Peyer's patch (tissue), 4 donors: ENCODE data around the gene CMTM7.

Source experiments
- POLR2A ChIP-seq, 2 donors: fragments of 450-650 bp; IDR thresholded peaks; one replicate each; pipeline ENCODE4 v1.5.1; 2017; ENCODE audit warnings: antibody characterized with exemption in 2 of 2, mild to moderate bottlenecking in 2 of 2, moderate library complexity in 2 of 2
- TF ChIP-seq, protein P1 (sequence below), 6 experiments: fragments of 450-650 bp in 4 of 6; fragments of 200-600 bp in 2 of 6; sonication (generic) in 1 of 6; IDR thresholded peaks; one replicate each; pipeline ENCODE4 v1.5.1; 2017 to 2019; ENCODE audit warnings: antibody characterized with exemption in 6 of 6, mild to moderate bottlenecking in 3 of 6, moderate library complexity in 1 of 6

DNA sequence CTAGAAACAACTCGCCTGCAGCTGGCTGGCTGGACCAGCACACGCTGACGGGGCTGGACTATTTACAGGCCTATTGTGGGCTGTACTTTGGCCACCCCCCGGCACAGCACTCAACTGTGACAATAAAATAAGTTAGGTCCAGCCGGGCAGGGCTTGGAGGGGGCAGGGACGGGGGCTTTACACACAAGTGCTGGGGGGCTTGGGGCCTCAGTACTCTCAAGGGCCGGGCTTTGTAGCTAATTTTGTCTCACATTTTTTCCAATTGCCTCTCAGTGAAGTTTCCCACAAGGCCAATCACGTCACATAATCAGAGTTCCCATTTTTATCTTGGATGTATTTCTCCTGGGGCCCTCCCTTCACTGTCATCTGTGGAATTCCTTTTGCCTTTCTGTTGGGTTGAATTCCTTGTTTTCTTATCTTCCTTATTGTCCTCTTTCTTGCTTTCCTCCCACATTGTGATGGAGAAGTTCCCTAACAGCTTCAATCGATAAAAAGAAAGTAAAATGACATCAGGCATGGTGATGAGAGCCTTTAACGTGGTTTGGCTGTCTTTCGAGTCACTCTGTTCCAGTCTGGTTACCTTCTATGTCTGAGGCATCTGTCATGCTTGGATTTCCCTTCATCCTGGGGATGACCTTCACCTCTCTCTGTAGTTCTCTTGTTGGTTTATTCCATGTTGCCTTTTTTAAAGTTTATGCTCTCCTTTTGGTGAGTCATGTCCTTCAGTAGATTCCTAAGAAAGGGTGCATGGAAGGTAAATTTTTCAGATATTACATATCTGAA is 44.1 kb upstream of the CMTM7 start:
- TF ChIP-seq, protein P1, sequence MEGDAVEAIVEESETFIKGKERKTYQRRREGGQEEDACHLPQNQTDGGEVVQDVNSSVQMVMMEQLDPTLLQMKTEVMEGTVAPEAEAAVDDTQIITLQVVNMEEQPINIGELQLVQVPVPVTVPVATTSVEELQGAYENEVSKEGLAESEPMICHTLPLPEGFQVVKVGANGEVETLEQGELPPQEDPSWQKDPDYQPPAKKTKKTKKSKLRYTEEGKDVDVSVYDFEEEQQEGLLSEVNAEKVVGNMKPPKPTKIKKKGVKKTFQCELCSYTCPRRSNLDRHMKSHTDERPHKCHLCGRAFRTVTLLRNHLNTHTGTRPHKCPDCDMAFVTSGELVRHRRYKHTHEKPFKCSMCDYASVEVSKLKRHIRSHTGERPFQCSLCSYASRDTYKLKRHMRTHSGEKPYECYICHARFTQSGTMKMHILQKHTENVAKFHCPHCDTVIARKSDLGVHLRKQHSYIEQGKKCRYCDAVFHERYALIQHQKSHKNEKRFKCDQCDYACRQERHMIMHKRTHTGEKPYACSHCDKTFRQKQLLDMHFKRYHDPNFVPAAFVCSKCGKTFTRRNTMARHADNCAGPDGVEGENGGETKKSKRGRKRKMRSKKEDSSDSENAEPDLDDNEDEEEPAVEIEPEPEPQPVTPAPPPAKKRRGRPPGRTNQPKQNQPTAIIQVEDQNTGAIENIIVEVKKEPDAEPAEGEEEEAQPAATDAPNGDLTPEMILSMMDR (IDR thresholded peaks at IDR 0.05): no peak
- TF ChIP-seq POLR2A (IDR thresholded peaks at IDR 0.05): no peak
